Hippocampal formation (tissue), 2 donors: Measurements from ENCODE around the gene EDN3.

Experiments used
- DNase-seq, 2 donors: peaks; one replicate each; lab custom pipeline; 2025; lab: John Stamatoyannopoulos, UW

The EDN3 gene

DNA sequence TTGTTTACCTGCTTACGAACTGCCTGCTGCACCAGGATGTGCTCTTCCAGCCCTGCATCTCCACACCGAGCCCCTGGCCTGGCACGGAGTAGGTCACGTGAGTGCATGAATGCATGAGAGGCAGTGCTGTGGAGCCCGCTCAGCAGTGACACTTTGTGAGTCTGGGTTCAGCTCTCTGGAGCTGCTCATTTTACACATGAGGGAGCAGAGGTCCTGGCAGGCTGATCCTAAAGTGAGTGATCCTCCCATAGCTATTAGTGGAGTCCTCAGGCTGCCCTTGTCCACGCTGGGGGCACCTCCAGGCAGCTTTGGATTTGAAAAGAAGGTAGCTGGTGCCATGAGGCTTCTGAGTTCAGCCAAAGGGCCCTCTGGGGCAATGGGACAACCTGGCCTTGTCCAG, 64.2 kb downstream of the EDN3 start:
- DNase-seq, result no peak

DNA sequence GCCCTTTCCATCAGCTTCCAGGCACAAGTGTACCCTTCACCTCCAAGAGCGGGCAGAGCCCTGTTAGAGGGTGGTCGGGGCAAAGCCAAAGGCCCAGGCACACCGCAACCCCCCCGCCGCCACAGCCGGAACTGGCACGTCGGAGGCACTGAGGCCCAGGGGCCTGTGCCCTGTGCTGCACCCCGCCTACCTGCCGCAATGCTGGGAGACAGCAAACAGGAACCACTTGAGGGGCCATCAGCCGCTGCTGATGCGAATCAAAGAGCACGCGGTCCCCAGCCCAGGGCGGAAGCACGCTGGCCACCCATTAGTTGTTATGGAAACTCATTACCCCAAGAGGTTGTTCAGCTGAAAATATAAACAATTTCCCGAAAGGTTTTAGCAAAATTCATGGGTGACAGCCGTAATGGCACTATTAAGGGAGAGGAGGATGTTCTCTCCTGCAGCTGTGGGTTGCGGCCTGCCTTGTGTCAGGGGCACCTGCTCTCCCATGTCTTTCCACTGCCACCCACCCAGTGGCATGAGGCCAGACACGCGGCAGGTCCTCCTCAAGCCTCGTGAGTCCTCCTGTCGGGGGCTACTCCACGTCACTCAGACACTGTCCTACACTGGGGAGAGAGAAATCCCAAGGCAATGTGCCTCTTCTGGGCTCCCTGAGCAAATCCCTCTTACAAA, 65.3 kb downstream of the EDN3 start:
- no peak for DNase-seq

DNA sequence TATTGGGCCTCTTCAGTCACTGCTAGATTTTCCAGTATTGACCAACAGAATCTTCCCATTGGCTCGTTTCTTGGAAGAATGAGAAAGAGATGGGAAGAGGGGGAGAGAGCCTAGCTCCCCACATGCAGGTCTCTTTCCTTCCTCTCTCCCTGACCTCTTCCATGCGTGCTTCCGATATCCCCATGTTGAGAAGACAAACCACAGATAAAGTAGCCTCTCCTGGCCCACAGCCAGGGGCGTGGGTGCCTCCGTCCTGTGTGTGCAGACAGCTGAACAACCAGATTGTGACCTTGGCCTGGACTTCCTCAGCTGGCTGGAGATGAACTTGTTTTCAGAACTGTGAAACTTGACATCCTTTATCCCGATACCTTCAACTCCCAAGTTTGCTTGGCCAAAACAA, 71.0 kb downstream of the EDN3 start:
- no peak for DNase-seq

DNA sequence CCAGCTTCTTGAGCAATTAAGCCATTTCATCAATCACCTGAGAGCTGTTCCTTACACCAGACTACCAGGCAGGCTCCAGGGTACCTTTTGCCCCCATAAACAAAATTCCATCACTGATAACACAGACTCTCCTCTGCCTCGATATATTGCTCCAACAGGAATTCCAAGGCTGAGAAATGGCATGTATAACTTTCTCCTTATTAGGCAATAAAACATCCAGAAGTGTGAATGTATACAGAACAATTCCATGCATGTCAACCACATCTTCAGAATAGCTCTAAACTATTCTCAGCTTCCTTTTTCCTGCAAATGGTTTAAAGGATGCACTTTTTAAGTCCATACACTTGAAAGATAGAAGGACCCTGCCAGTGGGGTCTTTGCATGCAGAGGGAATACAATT, 73.8 kb downstream of the EDN3 start:
- no peak for DNase-seq

DNA sequence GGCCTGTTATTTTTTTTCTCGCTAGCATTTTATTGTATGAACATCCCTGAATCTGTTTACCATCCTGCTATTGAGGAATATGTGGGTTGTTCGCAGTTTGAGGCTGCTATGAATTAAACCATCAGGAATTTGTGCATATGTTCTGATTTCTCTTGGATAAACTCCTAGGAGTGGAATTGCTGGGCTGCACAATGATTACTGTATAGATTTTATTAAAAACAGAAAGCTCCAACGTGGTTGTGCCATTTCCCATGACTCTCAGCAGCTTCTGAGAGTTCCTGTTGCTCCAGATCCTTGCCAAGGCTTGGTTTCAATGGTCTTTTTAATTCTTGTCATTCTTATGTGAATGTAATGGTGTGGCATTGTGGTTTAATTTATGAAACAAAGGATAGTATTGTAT, 75.1 kb downstream of the EDN3 start:
- no peak for DNase-seq
